ENCODE data around the gene RPL6. TPM values are rescaled to one million over a fixed set of nuclear protein-coding genes. Genes with fewer than 3 reads are reported as not detected.

RPL6 gene
- total RNA-seq, 1 donor from 2014 or later = 1,680 TPM

DNA sequence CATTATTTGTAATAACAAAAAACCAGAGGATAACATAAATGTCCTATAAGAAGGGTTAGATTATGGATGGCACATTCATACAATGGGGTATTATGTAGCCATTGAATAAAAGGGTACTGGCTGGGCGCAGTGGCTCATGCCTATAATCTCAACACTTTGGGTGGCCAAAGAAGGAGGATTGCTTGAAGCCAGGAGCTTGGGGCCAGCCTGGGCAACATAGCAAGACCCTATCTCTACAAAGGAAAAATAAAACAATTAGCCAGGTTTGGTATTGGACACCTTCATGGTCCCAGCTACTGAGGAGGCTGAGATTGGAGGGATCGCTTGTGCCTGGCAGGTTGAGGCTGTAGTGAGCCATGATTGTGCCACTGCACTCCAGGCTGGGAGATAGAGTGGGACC lies 24.1 kb upstream of the RPL6 start:
- intact Hi-C loops (cut with micrococcal nuclease) = no loop called here
- Mint-ChIP-seq H3K4me3 (ENCODE audit: low read depth) (no peak overlapping the region), H3K9me3 (no peaks in the 10 kb centered on the region), H3K36me3 (ENCODE audit: low read depth) (peaks cover 15% of the 10 kb centered on the region), H3K4me1 (ENCODE audit: low read depth) (peaks cover 22% of the 10 kb centered on the region), H3K27ac (no peak overlapping the region), H3K27me3 (ENCODE audit: low read depth) (no peaks in the 10 kb centered on the region)
- DNase-seq (ENCODE audit: low spot score) = no peak

- H3K9me3 Mint-ChIP-seq = no peaks in the 10 kb centered on the region
- H3K27ac Mint-ChIP-seq = peak overlapping the region; percentile 75
- H3K36me3 Mint-ChIP-seq (ENCODE audit: low read depth) = peaks cover 23% of the 10 kb centered on the region
- intact Hi-C loops (cut with micrococcal nuclease) = no loop called here
- no peak overlapping the region for H3K4me3 Mint-ChIP-seq (ENCODE audit: low read depth)
- H3K27me3 Mint-ChIP-seq (ENCODE audit: low read depth) = no peaks in the 10 kb centered on the region
- peaks cover 16% of the 10 kb centered on the region for H3K4me1 Mint-ChIP-seq (ENCODE audit: low read depth)
- no peak for DNase-seq (ENCODE audit: low spot score)
These were observed 22.6 kb upstream of the RPL6 start for GRCh38 chr12:112431965-112432364.

DNA sequence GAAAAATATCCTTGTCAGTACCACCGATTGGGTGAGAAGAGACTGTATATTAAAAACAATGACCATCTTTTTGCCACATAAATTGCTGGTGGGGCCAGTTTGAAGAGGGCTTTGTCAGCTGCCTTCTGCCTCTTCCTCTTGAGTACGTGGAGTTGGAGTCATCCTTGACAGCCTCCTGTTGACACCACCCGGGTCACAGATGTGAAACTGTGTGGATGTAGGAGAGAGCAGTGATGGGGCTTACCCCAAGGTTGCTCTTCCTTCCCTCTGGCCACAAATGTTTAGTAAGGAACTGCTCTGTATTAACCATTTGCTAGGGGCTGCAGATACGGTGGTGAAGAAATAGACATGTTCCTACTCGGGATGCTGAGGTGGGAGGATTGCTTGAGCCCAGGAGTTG lies 21.5 kb upstream of the RPL6 start:
- DNase-seq (ENCODE audit: low spot score) = no peak
- peaks cover 16% of the 10 kb centered on the region for H3K4me1 Mint-ChIP-seq (ENCODE audit: low read depth)
- no peak overlapping the region for H3K4me3 Mint-ChIP-seq (ENCODE audit: low read depth)
- H3K27me3 Mint-ChIP-seq (ENCODE audit: low read depth) = no peaks in the 10 kb centered on the region
- peak overlapping the region; percentile 75 for H3K27ac Mint-ChIP-seq
- intact Hi-C loops (cut with micrococcal nuclease) = no loop called here
- H3K36me3 Mint-ChIP-seq (ENCODE audit: low read depth) = peaks cover 26% of the 10 kb centered on the region
- H3K9me3 Mint-ChIP-seq = no peaks in the 10 kb centered on the region

DNA sequence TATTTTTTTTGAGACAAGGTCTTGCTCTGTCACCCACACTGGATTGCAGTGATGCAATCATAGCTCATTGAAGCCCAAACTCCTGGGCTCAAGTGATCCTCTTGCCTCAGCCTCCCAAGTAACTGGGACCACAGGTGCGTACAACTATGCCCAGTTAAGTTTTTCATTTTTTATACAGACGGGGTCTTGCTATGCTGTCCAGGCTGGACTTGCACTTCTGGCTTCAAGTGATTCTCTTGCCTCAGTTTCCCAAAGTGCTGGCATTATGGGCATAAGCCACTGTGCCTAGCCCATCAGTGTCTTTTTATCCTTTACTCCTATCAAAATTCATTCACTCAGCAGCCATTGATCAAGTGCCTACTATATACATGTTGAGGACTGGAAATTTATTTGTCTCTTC lies 18.4 kb upstream of the RPL6 start:
- Mint-ChIP-seq H3K4me3 (ENCODE audit: low read depth) (no peak overlapping the region), H3K4me1 (ENCODE audit: low read depth) (peaks cover 24% of the 10 kb centered on the region), H3K27ac (no peak overlapping the region), H3K9me3 (no peaks in the 10 kb centered on the region), H3K36me3 (ENCODE audit: low read depth) (peaks cover 29% of the 10 kb centered on the region), H3K27me3 (ENCODE audit: low read depth) (no peaks in the 10 kb centered on the region)
- intact Hi-C loops (cut with micrococcal nuclease) = no loop called here
- no peak for DNase-seq (ENCODE audit: low spot score)

DNA sequence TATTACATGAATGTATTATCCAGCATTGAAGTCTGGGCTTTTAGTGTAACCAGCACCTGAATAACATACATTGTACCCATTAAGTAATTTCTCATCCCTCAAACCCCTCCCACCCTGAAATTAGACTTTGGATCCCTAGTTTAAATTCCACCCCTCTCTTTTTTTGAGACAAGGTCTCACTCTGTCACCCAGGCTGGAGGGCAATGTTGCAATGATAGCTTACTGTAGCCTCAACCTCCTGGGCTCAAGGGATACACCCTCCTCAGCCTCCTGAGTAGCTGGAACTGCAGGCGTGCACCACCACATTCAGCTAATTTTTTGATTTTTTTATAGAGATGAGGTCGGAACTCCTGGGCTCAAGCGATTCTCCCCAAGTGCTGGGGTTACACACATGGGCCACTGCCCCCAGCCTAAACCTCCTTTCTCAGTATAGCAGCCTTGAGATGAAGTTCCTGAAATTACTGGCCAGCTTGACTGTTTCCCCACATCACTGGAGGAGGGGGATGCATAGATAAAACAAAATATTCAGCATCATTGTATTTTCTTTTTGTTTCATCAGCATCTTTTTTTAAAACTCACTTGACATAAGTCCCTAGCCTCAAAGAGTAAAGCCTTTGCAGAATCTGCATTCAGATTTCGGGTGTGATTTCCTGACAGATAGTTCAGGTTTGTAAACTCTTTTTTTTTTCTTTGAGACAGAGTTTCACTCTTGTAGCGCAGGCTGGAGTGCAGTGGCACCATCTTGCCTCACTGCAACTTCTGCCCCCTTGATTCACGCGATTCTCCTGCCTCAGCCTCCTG lies 16.4 kb upstream of the RPL6 start:
- DNase-seq (ENCODE audit: low spot score) = no peak
- H3K36me3 Mint-ChIP-seq (ENCODE audit: low read depth) = peaks cover 31% of the 10 kb centered on the region
- intact Hi-C loops (cut with micrococcal nuclease) = no loop called here
- peaks cover 27% of the 10 kb centered on the region for H3K4me1 Mint-ChIP-seq (ENCODE audit: low read depth)
- no peak overlapping the region for H3K4me3 Mint-ChIP-seq (ENCODE audit: low read depth)
- no peaks in the 10 kb centered on the region for H3K27me3 Mint-ChIP-seq (ENCODE audit: low read depth)
- no peaks in the 10 kb centered on the region for H3K9me3 Mint-ChIP-seq
- H3K27ac Mint-ChIP-seq = no peak overlapping the region

- no peaks in the 10 kb centered on the region for H3K27me3 Mint-ChIP-seq (ENCODE audit: low read depth)
- H3K27ac Mint-ChIP-seq = no peak overlapping the region
- intact Hi-C loops (cut with micrococcal nuclease) = no loop called here
- no peak overlapping the region for H3K4me3 Mint-ChIP-seq (ENCODE audit: low read depth)
- peaks cover 39% of the 10 kb centered on the region for H3K36me3 Mint-ChIP-seq (ENCODE audit: low read depth)
- DNase-seq (ENCODE audit: low spot score) = no peak
- H3K9me3 Mint-ChIP-seq = no peaks in the 10 kb centered on the region
- peaks cover 35% of the 10 kb centered on the region for H3K4me1 Mint-ChIP-seq (ENCODE audit: low read depth)
These were observed 14.7 kb upstream of the RPL6 start for GRCh38 chr12:112424126-112424525.

DNA sequence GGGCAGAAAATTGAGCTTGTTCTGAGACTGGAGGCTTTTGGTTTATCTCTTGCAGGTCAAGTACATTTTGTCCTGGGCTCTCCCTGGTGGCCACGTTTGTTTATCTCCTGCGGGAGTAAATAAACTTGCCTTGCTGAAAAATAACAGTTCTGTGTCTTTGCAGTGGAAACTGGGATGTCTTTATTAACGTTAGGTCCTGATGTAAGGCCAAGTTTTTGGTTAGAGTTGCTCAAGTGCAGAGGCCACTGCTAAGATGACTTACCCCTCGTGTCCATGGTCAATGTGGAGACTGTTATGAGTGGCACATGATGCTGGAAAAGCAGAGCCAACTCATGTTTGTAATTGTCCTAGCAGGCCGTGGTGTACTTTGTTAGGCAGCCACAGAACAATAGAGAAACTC lies 13.1 kb upstream of the RPL6 start:
- H3K4me3 Mint-ChIP-seq (ENCODE audit: low read depth) = no peak overlapping the region
- H3K9me3 Mint-ChIP-seq = no peaks in the 10 kb centered on the region
- no peak for DNase-seq (ENCODE audit: low spot score)
- no peak overlapping the region for H3K27ac Mint-ChIP-seq
- intact Hi-C loops (cut with micrococcal nuclease) = no loop called here
- H3K4me1 Mint-ChIP-seq (ENCODE audit: low read depth) = peaks cover 35% of the 10 kb centered on the region
- H3K36me3 Mint-ChIP-seq (ENCODE audit: low read depth) = peaks cover 31% of the 10 kb centered on the region
- H3K27me3 Mint-ChIP-seq (ENCODE audit: low read depth) = no peaks in the 10 kb centered on the region

DNA sequence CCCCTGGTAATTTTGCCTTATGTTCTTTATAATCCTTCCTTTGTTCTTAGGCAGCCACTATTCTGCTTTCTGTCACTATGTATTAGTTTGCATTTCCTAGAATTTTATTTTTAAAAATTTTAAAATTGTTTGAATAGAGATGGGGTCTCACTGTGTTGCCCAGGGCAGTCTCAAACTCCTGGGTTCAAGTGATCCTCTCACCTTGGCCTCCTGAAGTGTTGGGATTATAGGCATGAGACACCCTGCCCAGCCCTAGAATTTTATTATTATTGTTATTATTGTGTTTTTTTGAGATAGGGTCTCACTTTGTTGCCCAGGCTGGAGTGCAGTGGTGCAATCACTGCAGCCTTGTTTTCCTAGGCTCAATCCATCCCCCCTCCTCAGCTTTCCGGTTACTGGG lies 12.0 kb upstream of the RPL6 start:
- intact Hi-C loops (cut with micrococcal nuclease) = no loop called here
- H3K27me3 Mint-ChIP-seq (ENCODE audit: low read depth) = no peaks in the 10 kb centered on the region
- H3K36me3 Mint-ChIP-seq (ENCODE audit: low read depth) = peaks cover 28% of the 10 kb centered on the region
- H3K27ac Mint-ChIP-seq = no peak overlapping the region
- no peak for DNase-seq (ENCODE audit: low spot score)
- H3K4me3 Mint-ChIP-seq (ENCODE audit: low read depth) = no peak overlapping the region
- no peaks in the 10 kb centered on the region for H3K9me3 Mint-ChIP-seq
- H3K4me1 Mint-ChIP-seq (ENCODE audit: low read depth) = peaks cover 35% of the 10 kb centered on the region

DNA sequence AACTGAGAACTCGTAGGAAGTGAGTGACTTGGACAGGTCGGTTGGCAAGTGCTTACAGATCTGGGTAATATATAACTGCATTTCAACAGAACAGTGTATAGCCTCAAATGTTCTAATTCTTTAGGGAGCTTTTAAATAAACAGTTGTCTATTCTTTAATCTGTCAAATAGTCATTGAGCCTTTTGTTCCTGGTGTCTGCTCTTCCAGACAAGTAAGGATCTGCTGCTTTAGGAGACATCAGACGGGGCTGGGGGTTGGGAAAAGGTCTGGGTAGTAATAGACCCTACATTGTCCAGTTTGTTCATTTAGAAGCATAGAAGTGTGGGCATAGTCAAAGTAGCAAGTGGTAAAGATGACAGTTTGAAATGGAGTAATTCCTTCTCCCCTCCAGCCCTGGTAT lies 11.3 kb upstream of the RPL6 start:
- H3K36me3 Mint-ChIP-seq (ENCODE audit: low read depth) = peaks cover 28% of the 10 kb centered on the region
- H3K4me3 Mint-ChIP-seq (ENCODE audit: low read depth) = peak overlapping the region; percentile 97
- DNase-seq (ENCODE audit: low spot score) = no peak
- intact Hi-C loops (cut with micrococcal nuclease) = no loop called here
- H3K27me3 Mint-ChIP-seq (ENCODE audit: low read depth) = no peaks in the 10 kb centered on the region
- peaks cover 35% of the 10 kb centered on the region for H3K4me1 Mint-ChIP-seq (ENCODE audit: low read depth)
- H3K27ac Mint-ChIP-seq = peak overlapping the region; percentile 38
- no peaks in the 10 kb centered on the region for H3K9me3 Mint-ChIP-seq

DNA sequence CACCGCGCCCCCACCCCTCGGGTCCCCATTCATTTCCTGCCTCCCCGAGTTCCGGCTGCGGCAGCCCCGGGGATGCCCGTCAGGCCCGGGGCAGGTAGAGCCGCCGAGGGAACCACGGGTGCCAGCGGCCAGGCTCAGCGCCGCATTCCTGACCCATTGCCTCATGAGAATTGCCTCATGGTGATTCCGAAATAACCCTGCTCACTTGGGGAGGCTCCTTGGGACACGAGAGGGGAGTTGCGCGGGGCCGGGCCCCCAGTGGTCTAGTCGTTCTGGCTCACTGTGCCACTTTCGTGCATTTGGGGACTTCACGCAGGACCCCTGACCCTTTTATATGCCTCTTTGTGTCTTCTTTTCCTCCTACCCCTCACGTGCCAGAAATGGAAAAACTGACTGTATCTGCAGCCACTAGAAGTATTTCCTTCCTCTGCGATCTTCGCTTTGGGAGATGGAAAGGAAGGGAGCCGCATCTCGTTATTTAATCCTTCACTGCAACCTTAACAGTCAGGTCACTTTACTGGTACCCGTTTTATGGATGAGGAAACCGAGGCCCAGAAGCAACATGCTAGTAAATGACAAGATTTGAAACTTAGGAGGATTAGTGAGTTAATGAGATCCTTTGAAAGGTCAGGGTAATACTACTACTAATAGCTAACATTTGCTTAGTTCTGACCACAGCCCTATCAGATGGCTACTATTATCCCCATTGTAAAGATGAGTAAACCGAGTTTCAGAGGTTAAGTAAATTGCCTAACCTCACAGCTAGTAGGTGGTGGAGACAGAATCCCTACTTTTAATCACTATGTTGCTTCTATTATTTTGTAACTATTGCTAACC lies 10.1 kb upstream of the RPL6 start:
- no peak for DNase-seq (ENCODE audit: low spot score)

GRCh38 chr12:112418608-112419296 lies 9.3 kb upstream of the RPL6 start, which contains the start of gene PTPN11:
TSS of gene PTPN11 (plus strand) at chr12:112418947. CDS start at chr12:112419112, 165 bp downstream.
- intact Hi-C loops (cut with micrococcal nuclease) = loop anchor here (1.0 kb wide), 1 partner anchor 9 kb away; the partner anchor contains the start of gene RPL6
- peak; percentile 88 for DNase-seq (ENCODE audit: low spot score)
- Mint-ChIP-seq H3K4me1 (ENCODE audit: low read depth) (peaks cover 30% of the 10 kb centered on the region), H3K4me3 (ENCODE audit: low read depth) (peak within 1 kb of the TSS; percentile 97), H3K27ac (peak within 1 kb of the TSS; percentile 98), H3K27me3 (ENCODE audit: low read depth) (no peaks in the 10 kb centered on the region), H3K36me3 (ENCODE audit: low read depth) (peaks cover 22% of the 10 kb centered on the region), H3K9me3 (no peaks in the 10 kb centered on the region)

More for the DNA sequence above, 10.1 kb upstream of the RPL6 start:
- Mint-ChIP-seq H3K4me1 (ENCODE audit: low read depth) (peaks cover 35% of the 10 kb centered on the region), H3K9me3 (no peaks in the 10 kb centered on the region), H3K36me3 (ENCODE audit: low read depth) (peaks cover 28% of the 10 kb centered on the region), H3K27ac (peak overlapping the region; percentile 98), H3K4me3 (ENCODE audit: low read depth) (peak overlapping the region; percentile 97), H3K27me3 (ENCODE audit: low read depth) (no peaks in the 10 kb centered on the region)
- intact Hi-C loops (cut with micrococcal nuclease) = no loop called here

DNA sequence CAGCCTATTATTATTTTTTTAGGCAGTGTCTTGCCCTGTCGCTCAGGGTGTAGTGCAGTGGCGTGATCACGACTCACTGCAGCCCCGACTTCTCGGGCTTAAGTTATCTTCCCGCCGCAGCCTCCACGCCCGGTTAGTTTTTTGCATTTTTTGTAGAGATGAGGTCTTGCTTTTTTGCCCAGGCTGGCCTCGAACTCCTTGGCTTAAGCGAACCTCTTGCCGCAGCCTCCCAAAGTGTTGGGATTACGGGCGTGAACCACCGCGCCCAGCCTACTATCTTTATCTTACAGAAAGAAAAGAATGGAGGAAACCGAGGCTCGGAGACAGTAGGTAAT lies 8.8 kb upstream of the RPL6 start:
- Mint-ChIP-seq H3K27ac (peak overlapping the region; percentile 98), H3K36me3 (ENCODE audit: low read depth) (peaks cover 22% of the 10 kb centered on the region), H3K9me3 (no peaks in the 10 kb centered on the region), H3K4me3 (ENCODE audit: low read depth) (peak overlapping the region; percentile 93), H3K4me1 (ENCODE audit: low read depth) (peaks cover 30% of the 10 kb centered on the region), H3K27me3 (ENCODE audit: low read depth) (no peaks in the 10 kb centered on the region)
- DNase-seq (ENCODE audit: low spot score) = no peak
- intact Hi-C loops (cut with micrococcal nuclease) = loop anchor here (1.0 kb wide), 1 partner anchor 9 kb away; the partner anchor contains the start of gene RPL6
